ENCODE data around the gene AZU1. TPM values are rescaled to one million over a fixed set of nuclear protein-coding genes. Genes with fewer than 3 reads are reported as not detected.

The AZU1 gene
- total and polyA plus RNA-seq, 9 donors, result 0.18 to 6.5 (median 2.2) TPM

DNA sequence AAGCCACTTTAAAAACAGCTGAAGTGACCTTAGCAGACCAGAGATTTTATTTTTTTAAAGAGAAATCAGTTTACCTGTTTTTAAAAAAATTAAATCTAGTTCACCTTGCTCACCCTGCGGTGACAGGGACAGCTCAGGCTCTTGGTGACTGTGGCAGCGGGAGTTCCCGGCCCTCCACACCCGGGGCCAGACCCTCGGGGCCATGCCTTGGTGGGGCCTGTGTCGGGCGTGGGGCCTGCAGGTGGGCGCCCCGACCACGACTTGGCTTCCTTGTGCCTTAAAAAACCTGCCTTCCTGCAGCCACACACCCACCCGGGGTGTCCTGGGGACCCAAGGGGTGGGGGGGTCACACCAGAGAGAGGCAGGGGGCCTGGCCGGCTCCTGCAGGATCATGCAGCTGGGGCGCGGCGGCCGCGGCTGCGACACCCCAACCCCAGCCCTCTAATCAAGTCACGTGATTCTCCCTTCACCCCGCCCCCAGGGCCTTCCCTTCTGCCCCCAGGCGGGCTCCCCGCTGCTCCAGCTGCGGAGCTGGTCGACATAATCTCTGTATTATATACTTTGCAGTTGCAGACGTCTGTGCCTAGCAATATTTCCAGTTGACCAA, 16.7 kb upstream of the AZU1 start:
- WGBS (ENCODE audit: insufficient coverage), result 77% methylated on average over 8 of the region's 25 CpGs
- H3K4me3 ChIP-seq (ENCODE audit: low read length), result no peak overlapping the region

DNA sequence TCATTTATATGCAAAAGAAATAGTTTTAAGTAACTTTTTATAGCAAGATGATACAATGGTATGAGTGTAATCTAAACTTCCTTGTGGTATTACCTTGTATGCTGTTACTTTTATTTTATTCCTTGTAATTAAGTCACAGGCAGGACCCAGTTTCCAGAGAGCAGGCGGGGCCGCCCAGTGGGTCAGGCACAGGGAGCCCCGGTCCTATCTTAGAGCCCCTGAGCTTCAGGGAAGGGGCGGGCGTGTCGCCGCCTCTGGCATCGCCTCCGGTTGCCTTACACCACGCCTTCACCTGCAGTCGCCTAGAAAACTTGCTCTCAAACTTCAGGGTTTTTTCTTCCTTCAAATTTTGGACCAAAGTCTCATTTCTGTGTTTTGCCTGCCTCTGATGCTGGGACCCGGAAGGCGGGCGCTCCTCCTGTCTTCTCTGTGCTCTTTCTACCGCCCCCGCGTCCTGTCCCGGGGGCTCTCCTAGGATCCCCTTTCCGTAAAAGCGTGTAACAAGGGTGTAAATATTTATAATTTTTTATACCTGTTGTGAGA, 16.1 kb upstream of the AZU1 start:
- Histone ChIP-seq H3K36me3 (ENCODE audit: control insufficient read depth, insufficient read depth, low read length) (peaks cover 59% of the 10 kb centered on the region), H3K4me3 (ENCODE audit: low read length) (no peak overlapping the region), H3K9me3 (replicated peaks; ENCODE audit: control insufficient read depth, low read depth, low read length) (no peaks in the 10 kb centered on the region), H3K27ac (ENCODE audit: low read length) (no peak overlapping the region), H3K4me1 (ENCODE audit: control insufficient read depth, insufficient read depth, low read length) (peaks cover 3% of the 10 kb centered on the region), H3K27me3 (ENCODE audit: control insufficient read depth, insufficient read depth, low read length) (no peaks in the 10 kb centered on the region)
- WGBS (ENCODE audit: insufficient coverage), result 83% methylated on average over 14 of the region's 20 CpGs
- no peak for DNase-seq

More for the DNA sequence above, 16.7 kb upstream of the AZU1 start:
- no peak for DNase-seq
- H3K9me3 ChIP-seq (replicated peaks; ENCODE audit: control insufficient read depth, low read depth, low read length), result no peaks in the 10 kb centered on the region
- H3K27me3 ChIP-seq (ENCODE audit: control insufficient read depth, insufficient read depth, low read length), result no peaks in the 10 kb centered on the region
- no peak overlapping the region for H3K27ac ChIP-seq (ENCODE audit: low read length)
- peaks cover 3% of the 10 kb centered on the region for H3K4me1 ChIP-seq (ENCODE audit: control insufficient read depth, insufficient read depth, low read length)
- peaks cover 62% of the 10 kb centered on the region for H3K36me3 ChIP-seq (ENCODE audit: control insufficient read depth, insufficient read depth, low read length)

DNA sequence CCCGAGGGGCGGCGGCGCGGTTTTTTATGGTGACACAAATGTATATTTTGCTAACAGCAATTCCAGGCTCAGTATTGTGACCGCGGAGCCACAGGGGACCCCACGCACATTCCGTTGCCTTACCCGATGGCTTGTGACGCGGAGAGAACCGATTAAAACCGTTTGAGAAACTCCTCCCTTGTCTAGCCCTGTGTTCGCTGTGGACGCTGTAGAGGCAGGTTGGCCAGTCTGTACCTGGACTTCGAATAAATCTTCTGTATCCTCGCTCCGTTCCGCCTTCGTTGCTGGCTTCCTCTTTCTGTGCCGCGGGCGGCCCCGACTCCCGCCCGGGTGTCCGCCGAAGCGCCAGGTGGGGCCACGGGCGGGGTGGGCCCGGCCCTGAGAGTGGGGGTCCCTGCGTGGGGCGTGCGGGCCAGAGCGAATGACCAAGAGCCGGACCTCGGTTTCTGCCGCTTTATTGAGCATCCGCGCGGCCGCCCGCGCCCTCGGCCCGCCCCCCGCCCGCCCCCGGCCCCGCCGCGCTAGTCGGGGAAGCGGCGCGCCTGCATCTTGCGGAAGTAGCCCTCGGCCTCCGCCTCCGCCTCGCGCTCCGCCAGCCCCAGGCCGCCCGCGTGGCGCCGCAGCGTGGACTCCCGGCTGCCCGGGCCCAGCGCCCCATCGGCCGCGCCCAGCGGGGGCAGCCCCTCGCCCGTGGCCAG, 15.4 kb upstream of the AZU1 start:
- Histone ChIP-seq H3K27ac (ENCODE audit: low read length) (no peak overlapping the region), H3K27me3 (ENCODE audit: control insufficient read depth, insufficient read depth, low read length) (no peaks in the 10 kb centered on the region), H3K4me3 (ENCODE audit: low read length) (no peak overlapping the region), H3K36me3 (ENCODE audit: control insufficient read depth, insufficient read depth, low read length) (peaks cover 53% of the 10 kb centered on the region), H3K4me1 (ENCODE audit: control insufficient read depth, insufficient read depth, low read length) (no peaks in the 10 kb centered on the region), H3K9me3 (replicated peaks; ENCODE audit: control insufficient read depth, low read depth, low read length) (no peaks in the 10 kb centered on the region)
- DNase-seq, result no peak
- WGBS (ENCODE audit: insufficient coverage), result 80% methylated on average over 39 of the region's 80 CpGs

- no peaks in the 10 kb centered on the region for H3K9me3 ChIP-seq (replicated peaks; ENCODE audit: control insufficient read depth, low read depth, low read length)
- DNase-seq, result no peak
- H3K4me1 ChIP-seq (ENCODE audit: control insufficient read depth, insufficient read depth, low read length), result no peaks in the 10 kb centered on the region
- H3K27me3 ChIP-seq (ENCODE audit: control insufficient read depth, insufficient read depth, low read length), result no peaks in the 10 kb centered on the region
- H3K4me3 ChIP-seq (ENCODE audit: low read length), result no peak overlapping the region
- H3K36me3 ChIP-seq (ENCODE audit: control insufficient read depth, insufficient read depth, low read length), result peaks cover 47% of the 10 kb centered on the region
- 79% methylated on average over 60 of the region's 72 CpGs for WGBS (ENCODE audit: insufficient coverage)
- H3K27ac ChIP-seq (ENCODE audit: low read length), result no peak overlapping the region
Measured at GRCh38 chr19:812747-813218, 14.9 kb upstream of the AZU1 start.

GRCh38 chr19:813219-814151, 14.2 kb upstream of the AZU1 start:
- 89% methylated on average over 55 of the region's 87 CpGs for WGBS (ENCODE audit: insufficient coverage)
- Histone ChIP-seq H3K9me3 (replicated peaks; ENCODE audit: control insufficient read depth, low read depth, low read length) (no peaks in the 10 kb centered on the region), H3K27me3 (ENCODE audit: control insufficient read depth, insufficient read depth, low read length) (no peaks in the 10 kb centered on the region), H3K4me3 (ENCODE audit: low read length) (no peak overlapping the region), H3K27ac (ENCODE audit: low read length) (no peak overlapping the region), H3K36me3 (ENCODE audit: control insufficient read depth, insufficient read depth, low read length) (peaks cover 41% of the 10 kb centered on the region), H3K4me1 (ENCODE audit: control insufficient read depth, insufficient read depth, low read length) (no peaks in the 10 kb centered on the region)
- DNase-seq, result no peak

GRCh38 chr19:814152-815078, 13.2 kb upstream of the AZU1 start:
- no peak for DNase-seq
- Histone ChIP-seq H3K27ac (ENCODE audit: low read length) (no peak overlapping the region), H3K4me3 (ENCODE audit: low read length) (no peak overlapping the region), H3K4me1 (ENCODE audit: control insufficient read depth, insufficient read depth, low read length) (no peaks in the 10 kb centered on the region), H3K27me3 (ENCODE audit: control insufficient read depth, insufficient read depth, low read length) (no peaks in the 10 kb centered on the region), H3K9me3 (replicated peaks; ENCODE audit: control insufficient read depth, low read depth, low read length) (no peaks in the 10 kb centered on the region), H3K36me3 (ENCODE audit: control insufficient read depth, insufficient read depth, low read length) (peaks cover 31% of the 10 kb centered on the region)
- 84% methylated on average over 37 of the region's 49 CpGs for whole genome bisulfite sequencing (ENCODE audit: insufficient coverage)

GRCh38 chr19:815079-815774, 12.4 kb upstream of the AZU1 start:
- Histone ChIP-seq H3K9me3 (replicated peaks; ENCODE audit: control insufficient read depth, low read depth, low read length) (no peaks in the 10 kb centered on the region), H3K4me3 (ENCODE audit: low read length) (no peak overlapping the region), H3K27me3 (ENCODE audit: control insufficient read depth, insufficient read depth, low read length) (peaks cover 2% of the 10 kb centered on the region), H3K4me1 (ENCODE audit: control insufficient read depth, insufficient read depth, low read length) (no peaks in the 10 kb centered on the region), H3K27ac (ENCODE audit: low read length) (no peak overlapping the region), H3K36me3 (ENCODE audit: control insufficient read depth, insufficient read depth, low read length) (peaks cover 24% of the 10 kb centered on the region)
- WGBS (ENCODE audit: insufficient coverage), result 91% methylated on average over 42 of the region's 47 CpGs
- no peak for DNase-seq

DNA sequence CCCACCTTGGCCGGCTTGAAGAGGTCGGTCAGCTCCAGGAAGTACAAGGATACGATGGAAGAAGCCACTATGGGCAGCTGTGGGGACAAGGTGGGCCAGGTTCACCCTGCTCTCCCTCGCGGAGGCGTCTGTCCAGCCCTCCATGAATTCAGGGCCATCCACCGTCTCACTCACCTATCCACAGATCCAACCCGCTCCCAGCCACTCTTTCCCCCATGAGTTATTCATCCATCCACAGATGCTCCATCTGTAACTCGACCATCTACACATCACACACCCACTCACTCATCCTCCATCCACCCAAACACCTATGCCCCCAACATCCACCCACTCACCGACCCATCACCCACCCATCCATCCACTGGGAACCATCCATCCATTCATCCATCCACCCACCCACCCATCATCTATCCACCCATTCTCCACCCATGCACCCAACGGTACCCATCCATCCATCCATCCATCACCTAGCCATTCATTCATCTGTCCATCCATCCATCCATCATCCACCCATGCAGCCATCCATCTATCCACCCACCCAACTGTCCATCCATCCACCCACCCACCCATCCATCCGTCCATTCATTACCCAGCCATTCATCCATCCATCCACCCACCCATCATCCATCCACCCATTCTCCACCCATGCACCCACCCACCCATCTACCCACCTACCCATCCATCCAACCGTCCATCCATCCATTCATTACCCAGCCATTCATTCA, 11.7 kb upstream of the AZU1 start:
- no peaks in the 10 kb centered on the region for H3K4me1 ChIP-seq (ENCODE audit: control insufficient read depth, insufficient read depth, low read length)
- WGBS (ENCODE audit: insufficient coverage), result 90% methylated on average over 13 of the region's 13 CpGs
- peaks cover 17% of the 10 kb centered on the region for H3K36me3 ChIP-seq (ENCODE audit: control insufficient read depth, insufficient read depth, low read length)
- no peak overlapping the region for H3K27ac ChIP-seq (ENCODE audit: low read length)
- no peak for DNase-seq
- no peaks in the 10 kb centered on the region for H3K9me3 ChIP-seq (replicated peaks; ENCODE audit: control insufficient read depth, low read depth, low read length)
- no peak overlapping the region for H3K4me3 ChIP-seq (ENCODE audit: low read length)
- peaks cover 8% of the 10 kb centered on the region for H3K27me3 ChIP-seq (ENCODE audit: control insufficient read depth, insufficient read depth, low read length)
